ENCODE measurements around the gene HPS3. TPM values are rescaled to one million over a fixed set of nuclear protein-coding genes. Genes with fewer than 3 reads are reported as not detected.

Gene HPS3
- total RNA-seq, 2 donors from 2014 or later: 5.9 to 6.7 TPM

DNA sequence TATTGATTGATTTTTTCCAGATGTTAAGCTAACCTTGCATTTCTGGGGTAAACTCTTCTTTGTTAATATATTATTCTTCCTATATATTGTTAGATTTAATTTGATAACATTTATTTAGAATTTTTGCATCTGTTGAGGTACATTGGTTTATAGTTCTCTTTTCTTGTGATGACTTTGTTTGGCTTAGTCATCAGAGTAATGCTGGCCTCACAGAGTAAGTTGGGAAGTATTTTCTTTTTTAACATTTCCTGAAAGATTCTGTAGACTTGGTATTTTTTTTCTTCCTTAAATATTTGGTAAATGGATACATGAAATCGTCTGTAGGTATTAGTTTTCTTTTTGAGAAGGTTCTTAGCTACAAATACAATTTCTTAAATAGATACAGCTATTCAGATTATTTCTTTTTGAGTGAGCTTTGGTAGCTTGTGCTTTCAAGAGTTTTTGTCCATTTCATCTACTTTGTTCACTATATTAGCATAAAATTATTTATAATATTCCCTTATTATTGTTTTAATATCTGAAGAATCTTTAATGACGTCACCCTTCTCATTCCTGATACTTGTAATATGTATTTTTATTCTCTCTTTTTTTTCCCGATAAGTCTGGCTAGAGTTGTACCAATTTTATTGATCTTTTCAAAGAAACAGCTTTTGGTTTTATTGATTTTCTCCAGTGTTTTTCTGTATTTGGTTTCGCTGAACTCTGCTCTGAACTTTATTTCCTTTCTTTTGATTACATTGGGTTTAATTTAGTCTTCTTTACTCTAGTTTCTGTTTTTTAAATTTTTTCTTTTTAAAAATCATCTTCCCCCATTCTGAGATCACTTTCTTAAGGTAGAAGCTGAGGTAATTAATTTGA lies 6.5 kb upstream of the HPS3 start:
- TF ChIP-seq, protein P1, sequence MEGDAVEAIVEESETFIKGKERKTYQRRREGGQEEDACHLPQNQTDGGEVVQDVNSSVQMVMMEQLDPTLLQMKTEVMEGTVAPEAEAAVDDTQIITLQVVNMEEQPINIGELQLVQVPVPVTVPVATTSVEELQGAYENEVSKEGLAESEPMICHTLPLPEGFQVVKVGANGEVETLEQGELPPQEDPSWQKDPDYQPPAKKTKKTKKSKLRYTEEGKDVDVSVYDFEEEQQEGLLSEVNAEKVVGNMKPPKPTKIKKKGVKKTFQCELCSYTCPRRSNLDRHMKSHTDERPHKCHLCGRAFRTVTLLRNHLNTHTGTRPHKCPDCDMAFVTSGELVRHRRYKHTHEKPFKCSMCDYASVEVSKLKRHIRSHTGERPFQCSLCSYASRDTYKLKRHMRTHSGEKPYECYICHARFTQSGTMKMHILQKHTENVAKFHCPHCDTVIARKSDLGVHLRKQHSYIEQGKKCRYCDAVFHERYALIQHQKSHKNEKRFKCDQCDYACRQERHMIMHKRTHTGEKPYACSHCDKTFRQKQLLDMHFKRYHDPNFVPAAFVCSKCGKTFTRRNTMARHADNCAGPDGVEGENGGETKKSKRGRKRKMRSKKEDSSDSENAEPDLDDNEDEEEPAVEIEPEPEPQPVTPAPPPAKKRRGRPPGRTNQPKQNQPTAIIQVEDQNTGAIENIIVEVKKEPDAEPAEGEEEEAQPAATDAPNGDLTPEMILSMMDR (IDR thresholded peaks at IDR 0.05): no peak
- H3K27ac ChIP-seq: no peak overlapping the region
- H3K4me1 ChIP-seq: no peaks in the 10 kb centered on the region
- H3K4me3 ChIP-seq: no peak overlapping the region
- no peaks in the 10 kb centered on the region for H3K36me3 ChIP-seq
- H3K9me3 ChIP-seq: no peaks in the 10 kb centered on the region
- H3K27me3 ChIP-seq: no peaks in the 10 kb centered on the region
- no peak for DNase-seq (ENCODE audit: low spot score)

DNA sequence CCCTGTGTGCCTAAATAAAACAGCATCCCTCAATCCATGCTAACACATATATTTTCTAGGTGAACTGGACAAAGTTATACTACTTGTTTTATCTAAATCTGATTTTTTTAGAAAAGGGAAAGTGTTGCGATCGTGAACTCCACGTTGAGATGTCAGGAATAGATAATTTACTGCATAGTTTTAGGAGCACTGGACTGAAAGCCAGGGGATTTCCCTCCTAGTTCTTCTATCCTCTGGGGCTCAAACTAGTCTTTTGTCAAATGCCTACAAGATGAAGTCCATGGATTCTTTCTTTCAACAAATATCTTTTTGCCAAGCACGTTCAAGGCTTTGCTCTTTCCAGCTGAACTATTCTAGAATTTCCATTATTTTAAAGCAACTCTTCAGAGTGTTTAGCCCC lies 617 bp upstream of the HPS3 start:
- TF ChIP-seq, protein P1 (IDR thresholded peaks at IDR 0.05): no peak
- no peaks in the 10 kb centered on the region for H3K36me3 ChIP-seq
- H3K4me1 ChIP-seq: peaks cover 0 to 24% of the 10 kb centered on the region in 2 donors
- peak overlapping the region; percentile 83 to 88 for H3K27ac ChIP-seq
- no peaks in the 10 kb centered on the region for H3K27me3 ChIP-seq
- peak overlapping the region; percentile 80 to 90 for H3K4me3 ChIP-seq
- no peaks in the 10 kb centered on the region for H3K9me3 ChIP-seq
- no peak for DNase-seq (ENCODE audit: low spot score)

DNA sequence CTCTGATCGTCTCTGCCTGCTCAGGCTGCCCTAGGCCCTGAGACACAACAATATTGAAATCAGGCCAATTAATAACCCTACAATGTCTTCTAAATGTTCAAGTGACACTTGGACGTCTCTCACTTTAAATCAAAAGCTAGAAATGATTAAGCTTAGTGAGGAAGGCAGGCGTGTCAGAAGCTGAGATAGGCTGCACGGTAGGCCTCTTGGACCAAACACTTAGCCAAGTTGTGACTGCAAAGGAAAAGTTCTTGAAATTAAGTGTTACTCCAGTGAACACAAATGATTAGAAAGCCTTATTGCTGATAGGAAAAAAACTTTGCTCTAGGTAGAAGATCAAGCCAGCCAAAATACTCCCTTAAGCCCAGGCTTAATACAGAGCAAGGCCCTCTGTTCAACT lies 2.2 kb downstream of the HPS3 start:
- Histone ChIP-seq H3K27ac (peak overlapping the region; percentile 22 to 83), H3K4me3 (no peak overlapping the region)

DNA sequence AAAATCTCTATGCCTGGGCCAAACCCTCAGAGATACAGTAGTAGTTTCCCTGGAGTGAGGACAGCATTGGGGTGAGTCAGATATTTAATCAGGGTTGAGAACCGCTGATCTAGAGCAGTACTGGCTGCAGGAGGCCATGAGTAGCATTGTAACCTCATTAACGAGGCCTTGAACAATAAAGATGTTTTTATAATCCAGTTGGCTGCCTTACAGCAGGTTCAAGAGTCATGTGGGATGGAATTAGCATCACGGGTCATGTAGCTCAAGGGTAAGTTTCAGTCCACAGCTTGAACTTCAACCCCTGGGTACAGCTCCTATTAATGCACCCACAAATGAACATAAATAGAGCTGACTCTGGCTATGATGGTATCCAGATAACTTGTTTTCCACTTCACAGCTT lies 5.1 kb downstream of the HPS3 start:
- TF ChIP-seq, protein P1 (IDR thresholded peaks at IDR 0.05): no peak
- peaks cover 0 to 16% of the 10 kb centered on the region in 2 donors for H3K4me1 ChIP-seq
- H3K4me3 ChIP-seq: no peak overlapping the region
- H3K27ac ChIP-seq: no peak overlapping the region
- H3K9me3 ChIP-seq: no peaks in the 10 kb centered on the region
- no peaks in the 10 kb centered on the region for H3K27me3 ChIP-seq
- no peaks in the 10 kb centered on the region for H3K36me3 ChIP-seq
- no peak for DNase-seq (ENCODE audit: low spot score)

More for the DNA sequence above, 2.2 kb downstream of the HPS3 start:
- Histone ChIP-seq H3K27me3 (no peaks in the 10 kb centered on the region), H3K36me3 (no peaks in the 10 kb centered on the region), H3K4me1 (peaks cover 0 to 24% of the 10 kb centered on the region in 2 donors), H3K9me3 (no peaks in the 10 kb centered on the region)
- TF ChIP-seq, protein P1 (IDR thresholded peaks at IDR 0.05): no peak
- no peak for DNase-seq (ENCODE audit: low spot score)

DNA sequence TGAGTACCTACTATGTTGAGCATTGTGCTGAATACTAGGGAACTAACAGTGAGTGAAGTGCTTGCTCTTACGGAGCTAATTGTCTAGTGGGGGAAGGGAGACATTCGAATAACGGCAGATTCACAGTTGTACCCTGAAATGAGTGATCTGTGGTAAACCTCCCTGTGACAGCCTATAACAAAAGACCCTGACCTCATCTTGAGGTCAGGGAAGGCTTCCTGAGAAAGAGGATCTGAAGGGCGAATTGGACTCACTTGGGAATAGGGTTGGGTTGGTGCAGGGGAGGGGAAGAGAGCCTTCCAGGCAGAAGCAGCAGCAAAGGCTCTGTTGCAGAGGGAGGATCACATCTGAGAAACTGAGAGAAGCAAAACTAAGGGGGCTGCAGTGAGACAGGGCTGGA lies 13.2 kb downstream of the HPS3 start:
- Histone ChIP-seq H3K27me3 (no peaks in the 10 kb centered on the region), H3K36me3 (peaks cover 13% of the 10 kb centered on the region), H3K4me3 (no peak overlapping the region), H3K27ac (no peak overlapping the region), H3K4me1 (no peaks in the 10 kb centered on the region), H3K9me3 (no peaks in the 10 kb centered on the region)
- TF ChIP-seq, protein P1 (IDR thresholded peaks at IDR 0.05): no peak
- DNase-seq (ENCODE audit: low spot score): no peak

Measured in right atrium auricular region (tissue), 2 donors.